SKM-1 treated with dmso at 0.1 percent for 144 hours (cell line): Measurements from ENCODE around the gene CAMKK2.
"Not testable (repeated sequence)": the region's sequence is repeated elsewhere in the genome, so short reads cannot be mapped to it uniquely, and the experiment has no call there.

ENCODE experiments used
- DNase-seq: peaks from one replicate; lab custom pipeline; 2025; ENCODE audit not compliant: unreplicated experiment; lab: John Stamatoyannopoulos, UW

CAMKK2 gene

GRCh38 chr12:121202407-121203355, 93.8 kb downstream of the CAMKK2 start:
- DNase-seq, result no peak

- DNase-seq, result not testable (repeated sequence)
These were observed 95.4 kb downstream of the CAMKK2 start for GRCh38 chr12:121201140-121201539.

GRCh38 chr12:121198949-121199348, 97.6 kb downstream of the CAMKK2 start:
- DNase-seq, result no peak

GRCh38 chr12:121196902-121197301, 99.6 kb downstream of the CAMKK2 start:
- DNase-seq, result peak; percentile 79

GRCh38 chr12:121191151-121191550, 105.4 kb downstream of the CAMKK2 start:
- no peak for DNase-seq

- peak; percentile 13 for DNase-seq
These were observed 105.9 kb downstream of the CAMKK2 start for GRCh38 chr12:121190523-121191031.

GRCh38 chr12:121189619-121190155, 106.8 kb downstream of the CAMKK2 start:
- no peak for DNase-seq

- no peak for DNase-seq
These were observed 107.4 kb downstream of the CAMKK2 start for GRCh38 chr12:121189131-121189530.

- no peak for DNase-seq
These were observed 108.3 kb downstream of the CAMKK2 start for GRCh38 chr12:121188227-121188626.
